ENCODE results near the gene FAM241B.

Gene FAM241B

DNA sequence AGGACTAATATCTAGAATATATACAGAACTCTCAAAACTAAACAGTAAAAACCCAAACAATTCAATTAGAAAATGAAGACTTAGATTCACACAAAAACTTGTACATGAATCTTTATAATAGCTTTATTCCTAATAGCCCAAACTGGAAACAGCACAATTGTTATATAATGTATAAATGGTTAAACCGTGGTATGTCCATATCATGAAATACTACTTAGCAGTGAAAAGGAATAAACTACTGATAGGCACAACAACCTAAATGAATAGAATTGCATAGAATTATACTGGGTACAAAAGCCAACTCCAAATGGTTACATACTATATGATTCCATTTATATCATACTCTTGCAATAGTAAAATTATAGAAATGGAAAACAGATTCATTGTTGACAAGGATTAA, 21.0 kb upstream of the FAM241B start:
- no peak overlapping the region for H3K4me3 ChIP-seq (ENCODE audit: low read depth, low read length)
- TF ChIP-seq CTCF (IDR thresholded peaks at IDR 0.05; ENCODE audit: low read depth, low read length): no peak
- DNase-seq (ENCODE audit: low read depth, low spot score): no peak
- in situ Hi-C loops (cut with HindIII; ENCODE audit: low sequenced_read_pairs): no loop called here

DNA sequence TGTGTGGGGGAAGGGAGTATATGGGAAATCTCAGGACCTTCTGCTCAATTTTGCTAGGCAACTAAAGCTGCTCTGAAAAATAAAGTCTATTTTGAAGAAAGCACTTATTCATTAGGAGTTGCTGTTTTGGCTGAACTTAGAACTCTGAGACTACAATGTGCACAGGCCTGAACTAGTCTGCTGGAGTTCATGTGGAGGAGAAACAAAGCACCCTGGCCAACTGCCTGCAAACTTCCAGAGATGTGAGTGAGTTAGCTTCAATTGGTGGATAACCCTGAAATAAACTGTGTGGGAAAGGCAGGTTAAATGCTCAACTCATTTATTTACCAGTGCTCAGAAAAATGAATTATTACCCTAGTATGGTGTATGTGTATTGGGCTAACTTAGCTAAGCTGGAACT, 17.3 kb upstream of the FAM241B start:
- in situ Hi-C loops (cut with HindIII; ENCODE audit: low sequenced_read_pairs): no loop called here

DNA sequence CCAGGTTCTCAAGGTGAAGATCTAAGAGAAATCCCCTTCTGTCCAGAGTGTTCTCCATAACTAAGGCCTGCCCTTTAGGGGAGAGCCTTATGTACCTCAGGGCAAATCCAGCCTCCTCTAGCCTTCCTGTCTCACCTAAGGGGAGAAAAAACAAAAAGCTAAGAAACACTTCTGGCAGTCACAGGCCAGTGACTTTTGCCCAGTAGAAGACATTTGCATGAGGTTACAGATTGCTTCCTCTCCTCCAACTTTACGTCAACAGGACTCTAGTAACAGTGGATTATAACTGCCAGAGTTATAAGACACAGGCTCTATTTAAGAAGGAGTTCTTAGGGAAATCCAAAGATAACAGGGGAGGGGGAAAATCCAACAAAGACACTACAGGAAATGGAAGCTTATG, 15.9 kb upstream of the FAM241B start:
- no peak for TF ChIP-seq CTCF (IDR thresholded peaks at IDR 0.05; ENCODE audit: low read depth, low read length)
- H3K4me3 ChIP-seq (ENCODE audit: low read depth, low read length): no peak overlapping the region
- in situ Hi-C loops (cut with HindIII; ENCODE audit: low sequenced_read_pairs): no loop called here
- DNase-seq (ENCODE audit: low read depth, low spot score): no peak

More for the DNA sequence above, 17.3 kb upstream of the FAM241B start:
- no peak for TF ChIP-seq CTCF (IDR thresholded peaks at IDR 0.05; ENCODE audit: low read depth, low read length)
- H3K4me3 ChIP-seq (ENCODE audit: low read depth, low read length): no peak overlapping the region
- DNase-seq (ENCODE audit: low read depth, low spot score): no peak

- no peak for DNase-seq (ENCODE audit: low read depth, low spot score)
- H3K4me3 ChIP-seq (ENCODE audit: low read depth, low read length): no peak overlapping the region
- TF ChIP-seq CTCF (IDR thresholded peaks at IDR 0.05; ENCODE audit: low read depth, low read length): no peak
- in situ Hi-C loops (cut with HindIII; ENCODE audit: low sequenced_read_pairs): no loop called here
Observed at GRCh38 chr10:69616358-69616757, 13.7 kb upstream of the FAM241B start.

- no peak overlapping the region for H3K4me3 ChIP-seq (ENCODE audit: low read depth, low read length)
- DNase-seq (ENCODE audit: low read depth, low spot score): no peak
- TF ChIP-seq CTCF (IDR thresholded peaks at IDR 0.05; ENCODE audit: low read depth, low read length): no peak
- in situ Hi-C loops (cut with HindIII; ENCODE audit: low sequenced_read_pairs): no loop called here
Observed at GRCh38 chr10:69618746-69619145, 11.3 kb upstream of the FAM241B start.

- no peak overlapping the region for H3K4me3 ChIP-seq (ENCODE audit: low read depth, low read length)
- no peak for TF ChIP-seq CTCF (IDR thresholded peaks at IDR 0.05; ENCODE audit: low read depth, low read length)
- in situ Hi-C loops (cut with HindIII; ENCODE audit: low sequenced_read_pairs): no loop called here
- DNase-seq (ENCODE audit: low read depth, low spot score): no peak
Observed at GRCh38 chr10:69619626-69620025, 10.4 kb upstream of the FAM241B start.

DNA sequence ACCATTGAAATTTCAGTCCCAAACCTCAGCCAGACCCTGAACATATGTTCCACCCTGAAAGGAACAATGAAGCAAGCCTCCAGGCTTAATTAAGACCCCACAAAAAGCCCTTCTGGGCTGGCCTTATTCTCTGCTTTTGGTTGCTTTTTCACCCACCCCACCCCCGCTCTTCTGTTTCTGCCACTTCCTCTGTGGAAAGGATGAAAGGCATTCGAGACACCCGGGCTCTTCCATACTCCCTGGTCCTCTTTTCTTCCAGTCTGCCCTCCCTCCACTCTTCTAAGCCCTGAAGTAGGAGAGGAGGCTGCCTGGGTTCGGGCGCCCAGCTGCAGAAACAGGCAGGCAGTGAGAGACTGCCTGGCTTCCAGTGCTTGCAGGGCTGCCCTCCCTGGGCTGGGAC, 9.4 kb upstream of the FAM241B start:
- DNase-seq (ENCODE audit: low read depth, low spot score): no peak
- H3K4me3 ChIP-seq (ENCODE audit: low read depth, low read length): no peak overlapping the region
- in situ Hi-C loops (cut with HindIII; ENCODE audit: low sequenced_read_pairs): no loop called here
- TF ChIP-seq CTCF (IDR thresholded peaks at IDR 0.05; ENCODE audit: low read depth, low read length): no peak

All from astrocyte of the spinal cord (primary cell).